ENCODE measurements around the gene KDM8. TPM values are rescaled to one million over a fixed set of nuclear protein-coding genes. Genes with fewer than 3 reads are reported as not detected.
"Not testable (repeated sequence)": the region's sequence is repeated elsewhere in the genome, so short reads cannot be mapped to it uniquely, and the experiment has no call there.

Gene KDM8
- total and polyA plus RNA-seq, 4 donors = 4.6 to 198 (median 97.7) TPM

GRCh38 chr16:27200914-27201313 lies 2.4 kb upstream of the KDM8 start:
- H3K27me3 ChIP-seq (ENCODE audit: control insufficient read depth in 4 of 4, insufficient read depth in 4 of 4, low read length in 3 of 4); DNase-seq (ENCODE audit: low spot score); H3K9ac ChIP-seq (ENCODE audit: low read depth in 1 of 2, low read length in 2 of 2); H3K36me3 ChIP-seq (ENCODE audit: control insufficient read depth in 4 of 4, insufficient read depth in 3 of 4, low read depth in 1 of 4, low read length in 3 of 4); H3K9me3 ChIP-seq (ENCODE audit: control insufficient read depth in 4 of 4, low read length in 3 of 4); H3K4me3 ChIP-seq (ENCODE audit: low read depth in 1 of 3, low read length in 3 of 3); H3K27ac ChIP-seq (ENCODE audit: low read depth in 1 of 2, low read length in 2 of 2): not testable (repeated sequence)
- WGBS = 96% methylated on average over 3 of the region's 3 CpGs
- peaks cover 4 to 20% (median 12%) of the 10 kb centered on the region in 4 donors for H3K4me1 ChIP-seq (ENCODE audit: control insufficient read depth in 4 of 4, insufficient read depth in 4 of 4, low read length in 3 of 4)

DNA sequence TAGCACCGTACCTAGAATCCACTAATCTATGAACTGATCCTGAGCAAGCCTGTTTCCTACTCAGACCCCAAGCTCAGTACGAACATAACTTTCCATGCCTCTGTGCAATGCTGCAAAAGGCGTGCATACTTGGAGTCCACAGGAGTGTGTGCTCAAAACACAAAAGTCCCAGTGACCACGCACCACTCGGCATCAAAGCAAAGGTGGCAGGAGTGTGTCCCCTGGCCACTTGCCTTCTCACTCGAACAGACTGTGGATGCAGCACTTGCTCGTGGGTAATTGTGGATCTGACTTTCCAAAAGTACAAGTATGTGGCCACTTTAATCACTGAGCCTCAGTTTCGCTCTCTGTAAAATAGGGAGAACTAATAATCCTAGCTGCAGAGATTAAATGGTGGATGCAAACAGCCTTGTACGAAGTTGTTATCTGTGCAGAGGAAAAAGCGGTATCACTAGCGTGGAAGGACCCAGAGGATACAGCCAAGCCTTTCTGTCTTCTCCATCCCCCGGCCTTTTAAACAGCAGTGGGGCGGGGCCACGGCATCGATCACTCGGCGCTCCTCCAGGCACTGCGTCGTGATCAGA lies 311 bp upstream of the KDM8 start:
- no peak for DNase-seq (ENCODE audit: low spot score)
- peak in 1 of 2 donors; percentile 40 for TF ChIP-seq RAD21 (IDR thresholded peaks at IDR 0.05)
- no peak for TF ChIP-seq TAF1 (conservative IDR thresholded peaks at IDR 0.05)
- peak overlapping the region; percentile 93 to 96 for H3K9ac ChIP-seq (ENCODE audit: low read depth in 1 of 2, low read length in 2 of 2)
- H3K4me1 ChIP-seq (ENCODE audit: control insufficient read depth in 4 of 4, insufficient read depth in 4 of 4, low read length in 3 of 4) = peaks cover 9 to 26% (median 12%) of the 10 kb centered on the region in 4 donors
- peak overlapping the region; percentile 98 to 99 for H3K27ac ChIP-seq (ENCODE audit: low read depth in 1 of 2, low read length in 2 of 2)
- H3K36me3 ChIP-seq (ENCODE audit: control insufficient read depth in 4 of 4, insufficient read depth in 3 of 4, low read depth in 1 of 4, low read length in 3 of 4) = no peaks in the 10 kb centered on the region
- 19% methylated on average over 19 of the region's 19 CpGs for WGBS
- no peaks in the 10 kb centered on the region for H3K9me3 ChIP-seq (ENCODE audit: control insufficient read depth in 4 of 4, low read length in 3 of 4)
- H3K27me3 ChIP-seq (ENCODE audit: control insufficient read depth in 4 of 4, insufficient read depth in 4 of 4, low read length in 3 of 4) = no peaks in the 10 kb centered on the region
- peak overlapping the region; percentile 62 to 96 (median 80) for H3K4me3 ChIP-seq (ENCODE audit: low read depth in 1 of 3, low read length in 3 of 3)

- WGBS = 27% methylated on average over 14 of the region's 14 CpGs
- no peaks in the 10 kb centered on the region for H3K9me3 ChIP-seq (ENCODE audit: control insufficient read depth in 4 of 4, low read length in 3 of 4)
- H3K27me3 ChIP-seq (ENCODE audit: control insufficient read depth in 4 of 4, insufficient read depth in 4 of 4, low read length in 3 of 4) = no peaks in the 10 kb centered on the region
- no peak for TF ChIP-seq FOXA1 (IDR thresholded peaks at IDR 0.05)
- no peak for TF ChIP-seq EGR1 (IDR thresholded peaks at IDR 0.05; ENCODE audit: low read depth in 2 of 2)
- TF ChIP-seq, protein P1, sequence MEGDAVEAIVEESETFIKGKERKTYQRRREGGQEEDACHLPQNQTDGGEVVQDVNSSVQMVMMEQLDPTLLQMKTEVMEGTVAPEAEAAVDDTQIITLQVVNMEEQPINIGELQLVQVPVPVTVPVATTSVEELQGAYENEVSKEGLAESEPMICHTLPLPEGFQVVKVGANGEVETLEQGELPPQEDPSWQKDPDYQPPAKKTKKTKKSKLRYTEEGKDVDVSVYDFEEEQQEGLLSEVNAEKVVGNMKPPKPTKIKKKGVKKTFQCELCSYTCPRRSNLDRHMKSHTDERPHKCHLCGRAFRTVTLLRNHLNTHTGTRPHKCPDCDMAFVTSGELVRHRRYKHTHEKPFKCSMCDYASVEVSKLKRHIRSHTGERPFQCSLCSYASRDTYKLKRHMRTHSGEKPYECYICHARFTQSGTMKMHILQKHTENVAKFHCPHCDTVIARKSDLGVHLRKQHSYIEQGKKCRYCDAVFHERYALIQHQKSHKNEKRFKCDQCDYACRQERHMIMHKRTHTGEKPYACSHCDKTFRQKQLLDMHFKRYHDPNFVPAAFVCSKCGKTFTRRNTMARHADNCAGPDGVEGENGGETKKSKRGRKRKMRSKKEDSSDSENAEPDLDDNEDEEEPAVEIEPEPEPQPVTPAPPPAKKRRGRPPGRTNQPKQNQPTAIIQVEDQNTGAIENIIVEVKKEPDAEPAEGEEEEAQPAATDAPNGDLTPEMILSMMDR (IDR thresholded peaks at IDR 0.05; ENCODE audit: low read depth, low read length, missing input control) = no peak
- TF ChIP-seq, protein P2, sequence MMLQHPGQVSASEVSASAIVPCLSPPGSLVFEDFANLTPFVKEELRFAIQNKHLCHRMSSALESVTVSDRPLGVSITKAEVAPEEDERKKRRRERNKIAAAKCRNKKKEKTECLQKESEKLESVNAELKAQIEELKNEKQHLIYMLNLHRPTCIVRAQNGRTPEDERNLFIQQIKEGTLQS (IDR thresholded peaks at IDR 0.05) = no peak
- no peak for TF ChIP-seq HNF4G (IDR thresholded peaks at IDR 0.05)
- TF ChIP-seq NR2F2 (IDR thresholded peaks at IDR 0.05) = no peak
- TF ChIP-seq MAX (IDR thresholded peaks at IDR 0.05) = no peak
- TF ChIP-seq, protein P3, sequence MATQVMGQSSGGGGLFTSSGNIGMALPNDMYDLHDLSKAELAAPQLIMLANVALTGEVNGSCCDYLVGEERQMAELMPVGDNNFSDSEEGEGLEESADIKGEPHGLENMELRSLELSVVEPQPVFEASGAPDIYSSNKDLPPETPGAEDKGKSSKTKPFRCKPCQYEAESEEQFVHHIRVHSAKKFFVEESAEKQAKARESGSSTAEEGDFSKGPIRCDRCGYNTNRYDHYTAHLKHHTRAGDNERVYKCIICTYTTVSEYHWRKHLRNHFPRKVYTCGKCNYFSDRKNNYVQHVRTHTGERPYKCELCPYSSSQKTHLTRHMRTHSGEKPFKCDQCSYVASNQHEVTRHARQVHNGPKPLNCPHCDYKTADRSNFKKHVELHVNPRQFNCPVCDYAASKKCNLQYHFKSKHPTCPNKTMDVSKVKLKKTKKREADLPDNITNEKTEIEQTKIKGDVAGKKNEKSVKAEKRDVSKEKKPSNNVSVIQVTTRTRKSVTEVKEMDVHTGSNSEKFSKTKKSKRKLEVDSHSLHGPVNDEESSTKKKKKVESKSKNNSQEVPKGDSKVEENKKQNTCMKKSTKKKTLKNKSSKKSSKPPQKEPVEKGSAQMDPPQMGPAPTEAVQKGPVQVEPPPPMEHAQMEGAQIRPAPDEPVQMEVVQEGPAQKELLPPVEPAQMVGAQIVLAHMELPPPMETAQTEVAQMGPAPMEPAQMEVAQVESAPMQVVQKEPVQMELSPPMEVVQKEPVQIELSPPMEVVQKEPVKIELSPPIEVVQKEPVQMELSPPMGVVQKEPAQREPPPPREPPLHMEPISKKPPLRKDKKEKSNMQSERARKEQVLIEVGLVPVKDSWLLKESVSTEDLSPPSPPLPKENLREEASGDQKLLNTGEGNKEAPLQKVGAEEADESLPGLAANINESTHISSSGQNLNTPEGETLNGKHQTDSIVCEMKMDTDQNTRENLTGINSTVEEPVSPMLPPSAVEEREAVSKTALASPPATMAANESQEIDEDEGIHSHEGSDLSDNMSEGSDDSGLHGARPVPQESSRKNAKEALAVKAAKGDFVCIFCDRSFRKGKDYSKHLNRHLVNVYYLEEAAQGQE (IDR thresholded peaks at IDR 0.05) = no peak
- no peak for TF ChIP-seq RAD21 (IDR thresholded peaks at IDR 0.05)
- no peak for TF ChIP-seq GABPA (IDR thresholded peaks at IDR 0.05 in 1 of 2, conservative IDR thresholded peaks at IDR 0.05 in 1 of 2)
- no peak for TF ChIP-seq ZBTB33 (IDR thresholded peaks at IDR 0.05)
- TF ChIP-seq TAF1 (conservative IDR thresholded peaks at IDR 0.05) = no peak
- no peak for TF ChIP-seq JUND (IDR thresholded peaks at IDR 0.05)
- peak; percentile 18 for TF ChIP-seq SP1 (IDR thresholded peaks at IDR 0.05)
- no peak for TF ChIP-seq FOXA2 (IDR thresholded peaks at IDR 0.05)
- TF ChIP-seq YY1 (IDR thresholded peaks at IDR 0.05) = peak; percentile 56
- TF ChIP-seq RXRA (IDR thresholded peaks at IDR 0.05) = peak; percentile 29 to 40
- peak in 1 of 2 donors; percentile 36 for TF ChIP-seq HNF4A (conservative IDR thresholded peaks at IDR 0.05)
- no peaks in the 10 kb centered on the region for H3K36me3 ChIP-seq (ENCODE audit: control insufficient read depth in 4 of 4, insufficient read depth in 3 of 4, low read depth in 1 of 4, low read length in 3 of 4)
- H3K4me1 ChIP-seq (ENCODE audit: control insufficient read depth in 4 of 4, insufficient read depth in 4 of 4, low read length in 3 of 4) = peaks cover 13 to 40% (median 25%) of the 10 kb centered on the region in 4 donors
- H3K27ac ChIP-seq (ENCODE audit: low read depth in 1 of 2, low read length in 2 of 2) = peak overlapping the region; percentile 96 to 99
- peak overlapping the region; percentile 98 to 99 for H3K9ac ChIP-seq (ENCODE audit: low read depth in 1 of 2, low read length in 2 of 2)
- DNase-seq (ENCODE audit: low spot score) = no peak
- peak overlapping the region; percentile 70 to 91 (median 77) for H3K4me3 ChIP-seq (ENCODE audit: low read depth in 1 of 3, low read length in 3 of 3)
Observed at GRCh38 chr16:27204312-27204915, 1.1 kb downstream of the KDM8 start.
